Epithelial cell of esophagus (primary cell): ENCODE results near the gene STAC2.

Experiments
- DNase-seq: peaks from one replicate; pipeline ENCODE4 v3.0.0; 2010; ENCODE audit warnings: low read depth
- H3K4me3 ChIP-seq: 2 replicates; pipeline ENCODE4 v1.5.1; 2011; ENCODE audit warnings: mild to moderate bottlenecking, low read length, control low read depth
- CTCF ChIP-seq: IDR thresholded peaks from 2 replicates; pipeline ENCODE4 v1.5.1; 2011; ENCODE audit warnings: low read depth, mild to moderate bottlenecking, low read length, control low read depth, inconsistent platforms; ENCODE audit not compliant: insufficient read depth; ENCODE audit errors: missing control alignments

The STAC2 gene

GRCh38 chr17:39200070-39200879, 25.5 kb downstream of the STAC2 start, which contains the start of gene RPL19:
RPL19 (plus strand) TSS chr17:39200283; CDS start chr17:39200345, 62 bp downstream.
- peak; percentile 33 for DNase-seq
- no peak for TF ChIP-seq CTCF
- H3K4me3 ChIP-seq = peak within 1 kb of the TSS; percentile 99

GRCh38 chr17:39199820-39200069, 26.0 kb downstream of the STAC2 start:
- H3K4me3 ChIP-seq = peak overlapping the region; percentile 99
- no peak for TF ChIP-seq CTCF
- DNase-seq = peak; percentile 94

- no peak overlapping the region for H3K4me3 ChIP-seq
- no peak for TF ChIP-seq CTCF
- DNase-seq = no peak
These were observed 27.6 kb downstream of the STAC2 start for GRCh38 chr17:39198186-39198566.

GRCh38 chr17:39197380-39198185, 28.2 kb downstream of the STAC2 start, which contains the start of gene CACNB1:
CACNB1 (minus strand) TSS chr17:39197669; CDS start chr17:39197495, 174 bp downstream.
- no peak for TF ChIP-seq CTCF
- peak; percentile 72 for DNase-seq
- H3K4me3 ChIP-seq = peak within 1 kb of the TSS; percentile 62

- TF ChIP-seq CTCF = no peak
- DNase-seq = no peak
- peak overlapping the region; percentile 62 for H3K4me3 ChIP-seq
These were observed 28.9 kb downstream of the STAC2 start for GRCh38 chr17:39196808-39197291.

GRCh38 chr17:39196241-39196807, 29.4 kb downstream of the STAC2 start:
- peak overlapping the region; percentile 62 for H3K4me3 ChIP-seq
- no peak for TF ChIP-seq CTCF
- no peak for DNase-seq
